H1 (cell line): ENCODE data around the gene TRIM41. TPM values are rescaled to one million over a fixed set of nuclear protein-coding genes. Genes with fewer than 3 reads are reported as not detected.

Experiments used
- CTCF ChIA-PET: fragments of 300-600 bp; sonication (Branson Sonifier 250); formaldehyde crosslinking; loops from one replicate; lab custom pipeline; 2021; ENCODE audit not compliant: partially characterized antibody; lab: Charles Lee
- POLR2A ChIA-PET: fragments of 300-600 bp; sonication (Branson Sonifier 250); formaldehyde crosslinking; loops from one replicate; lab custom pipeline; 2021; ENCODE audit warnings: inconsistent platforms; ENCODE audit not compliant: partially characterized antibody; lab: Charles Lee
- DNase-seq, 2 experiments: peaks; one replicate each; pipeline versions ENCODE4 v3.0.0 to v3.0.0-alpha.2; 2010 to 2022; ENCODE audit warnings: low spot score in 2 of 2, low read depth in 1 of 2, mixed read lengths in 1 of 2
- FAIRE-seq: peaks from 2 replicates; lab custom pipeline; 2011; peaks lifted over from hg19 to GRCh38; lab: Jason Lieb, UNC
- H2AFZ ChIP-seq: 2 replicates; pipeline ENCODE4 v1.8.1; 2012; ENCODE audit warnings: low read length, inconsistent platforms
- H2AK5ac ChIP-seq: 2 replicates; pipeline ENCODE4 v1.6.1; 2013; ENCODE audit warnings: low read depth, low read length
- H2BK120ac ChIP-seq: replicated peaks from 2 replicates; pipeline ENCODE3; 2013; ENCODE audit warnings: low read depth, low read length, inconsistent platforms
- H2BK12ac ChIP-seq: 2 replicates; pipeline ENCODE4 v1.6.1; 2013; ENCODE audit warnings: low read depth, low read length
- H2BK15ac ChIP-seq: 2 replicates; pipeline ENCODE4 v1.6.1; 2013; ENCODE audit warnings: low read length
- H2BK20ac ChIP-seq: 2 replicates; pipeline ENCODE4 v1.6.1; 2013; ENCODE audit warnings: low read length
- H2BK5ac ChIP-seq: 2 replicates; pipeline ENCODE4 v1.6.1; 2013; ENCODE audit warnings: low read depth, low read length
- H3K14ac ChIP-seq: 2 replicates; pipeline ENCODE4 v1.6.1; 2013; ENCODE audit warnings: inconsistent platforms; ENCODE audit not compliant: insufficient read length
- H3K18ac ChIP-seq: 2 replicates; pipeline ENCODE4 v1.6.1; 2013; ENCODE audit warnings: low read length; ENCODE audit errors: extremely low read depth
- H3K23ac ChIP-seq: 2 replicates; pipeline ENCODE4 v1.6.1; 2013; ENCODE audit warnings: inconsistent platforms; ENCODE audit not compliant: insufficient read length
- H3K23me2 ChIP-seq: 2 replicates; pipeline ENCODE4 v1.6.1; 2013; ENCODE audit warnings: low read depth, low read length
- H3K27ac ChIP-seq: 2 replicates; pipeline ENCODE4 v1.6.1; 2011; ENCODE audit warnings: low read depth, low read length, inconsistent platforms
- H3K27me3 ChIP-seq, 4 experiments: replicated peaks in 1 of 4; 1 replicate in 1 of 4; 2 replicates in 3 of 4; pipeline versions ENCODE4 v1.6.1 to v1.8.1; 2011 to 2013; ENCODE audit warnings: low read length in 3 of 4, mild to moderate bottlenecking in 3 of 4, inconsistent platforms in 2 of 4, mixed read lengths in 2 of 4, moderate library complexity in 1 of 4; ENCODE audit not compliant: control insufficient read depth in 3 of 4, insufficient read depth in 3 of 4; ENCODE audit errors: extremely low read depth in 1 of 4
- H3K36me3 ChIP-seq, 4 experiments: 2 replicates each; pipeline versions ENCODE4 v1.6.1 to v1.8.1; 2011 to 2013; ENCODE audit warnings: mild to moderate bottlenecking in 4 of 4, low read length in 3 of 4, moderate library complexity in 2 of 4, control low read depth in 1 of 4, inconsistent platforms in 1 of 4; ENCODE audit not compliant: insufficient read depth in 4 of 4, control insufficient read depth in 2 of 4
- H3K4ac ChIP-seq: replicated peaks from 2 replicates; pipeline ENCODE3; 2013; ENCODE audit warnings: low read length, low read depth, mixed read lengths, inconsistent platforms; ENCODE audit not compliant: insufficient read length
- H3K4me1 ChIP-seq, 4 experiments: replicated peaks in 1 of 4; 1 replicate in 1 of 4; 2 replicates in 3 of 4; pipeline versions ENCODE4 v1.6.1 to v1.8.1; 2011 to 2013; ENCODE audit warnings: low read length in 3 of 4, inconsistent platforms in 2 of 4, mixed read lengths in 1 of 4; ENCODE audit not compliant: insufficient read depth in 4 of 4, control insufficient read depth in 3 of 4
- H3K4me2 ChIP-seq, 2 experiments: 2 replicates each; pipeline versions ENCODE4 v1.6.1 to v1.8.1; 2011 to 2013; ENCODE audit warnings: low read depth in 2 of 2, low read length in 2 of 2, control low read depth in 1 of 2, inconsistent platforms in 1 of 2, mild to moderate bottlenecking in 1 of 2; ENCODE audit not compliant: insufficient read depth in 1 of 2
- H3K4me3 ChIP-seq, 4 experiments: fragments of 200-600, 300-600 bp in 1 of 4; sonication (generic), shearing (Covaris generic), sonication (Bioruptor Twin) in 1 of 4; 2 replicates each; pipeline versions ENCODE4 v1.5.1 to v1.8.1; 2011 to 2016; ENCODE audit warnings: low read length in 4 of 4, low read depth in 3 of 4, control low read depth in 2 of 4, inconsistent platforms in 2 of 4, mild to moderate bottlenecking in 2 of 4, mixed read lengths in 1 of 4, moderate library complexity in 1 of 4; ENCODE audit not compliant: insufficient read depth in 2 of 4; ENCODE audit errors: extremely low read depth in 1 of 4
- H3K56ac ChIP-seq: replicated peaks from 2 replicates; pipeline ENCODE3; 2013; ENCODE audit warnings: low read depth, mild to moderate bottlenecking, mixed read lengths, low read length, inconsistent platforms; ENCODE audit not compliant: insufficient read length
- H3K79me1 ChIP-seq: 2 replicates; pipeline ENCODE4 v1.6.1; 2013; ENCODE audit warnings: low read depth, low read length, control low read depth
- H3K79me2 ChIP-seq, 2 experiments: 2 replicates each; pipeline versions ENCODE4 v1.6.1 to v1.8.1; 2012 to 2013; ENCODE audit warnings: low read length in 2 of 2, mild to moderate bottlenecking in 2 of 2, inconsistent platforms in 1 of 2; ENCODE audit not compliant: insufficient read depth in 2 of 2, control insufficient read depth in 1 of 2
- H3K9ac ChIP-seq, 4 experiments: replicated peaks in 1 of 4; 1 replicate in 1 of 4; 2 replicates in 3 of 4; pipeline versions ENCODE4 v1.6.1 to v1.8.1; 2011 to 2013; ENCODE audit warnings: low read depth in 3 of 4, low read length in 3 of 4, control low read depth in 2 of 4, mild to moderate bottlenecking in 2 of 4, moderate library complexity in 2 of 4, inconsistent platforms in 1 of 4; ENCODE audit errors: extremely low read depth in 1 of 4
- H3K9me3 ChIP-seq, 2 experiments: 2 replicates each; pipeline versions ENCODE4 v1.6.1 to v1.8.1; 2012 to 2013; ENCODE audit warnings: mild to moderate bottlenecking in 2 of 2, moderate library complexity in 2 of 2, control low read depth in 1 of 2, inconsistent platforms in 1 of 2, low read depth in 1 of 2, low read length in 1 of 2, mixed read lengths in 1 of 2; ENCODE audit not compliant: insufficient read depth in 2 of 2
- H4K20me1 ChIP-seq, 2 experiments: replicated peaks in 1 of 2; 2 replicates each; pipeline versions ENCODE3 to v1.8.1; 2011 to 2013; ENCODE audit warnings: inconsistent platforms in 2 of 2, low read length in 2 of 2, mild to moderate bottlenecking in 1 of 2; ENCODE audit not compliant: insufficient read depth in 2 of 2, control insufficient read depth in 1 of 2
- H4K5ac ChIP-seq: 2 replicates; pipeline ENCODE4 v1.6.1; 2013; ENCODE audit warnings: low read length, low read depth, mixed read lengths, inconsistent platforms; ENCODE audit not compliant: insufficient read length
- H4K8ac ChIP-seq: 2 replicates; pipeline ENCODE4 v1.8.0; 2013; ENCODE audit warnings: mild to moderate bottlenecking, moderate library complexity, low read length, inconsistent platforms; ENCODE audit not compliant: insufficient read depth; ENCODE audit errors: extremely low read depth
- H4K91ac ChIP-seq: replicated peaks from 2 replicates; pipeline ENCODE3; 2013; ENCODE audit warnings: low read length, mixed read lengths, inconsistent platforms; ENCODE audit not compliant: insufficient read length
- BRCA1 ChIP-seq: IDR thresholded peaks from 2 replicates; pipeline ENCODE4 v1.6.1; 2012; ENCODE audit warnings: low read depth, low read length, improper control_type of control experiment
- CTCF ChIP-seq, 3 experiments: IDR thresholded peaks; 1 replicate in 2 of 3; 2 replicates in 1 of 3; pipeline versions ENCODE4 v1.5.1 to v1.6.1; 2011; ENCODE audit warnings: low read length in 3 of 3, mild to moderate bottlenecking in 3 of 3, inconsistent platforms in 2 of 3, low read depth in 1 of 3, moderate library complexity in 1 of 3; ENCODE audit not compliant: insufficient read depth in 1 of 3; ENCODE audit errors: control extremely low read depth in 1 of 3
- RBBP5 ChIP-seq: IDR thresholded peaks from 2 replicates; pipeline ENCODE4 v1.7.1; 2012; ENCODE audit warnings: low read depth, mild to moderate bottlenecking, inconsistent platforms, low read length, moderate library complexity, borderline replicate concordance
- WGBS, 2 experiments: shearing (Covaris generic) in 1 of 2; methylation state at CpG; one replicate each; pipeline versions ENCODE4 v1.1.6 to v1.1.7; 2013 to 2015; ENCODE audit warnings: low lambda C conversion rate in 2 of 2, mixed read lengths in 2 of 2, inconsistent platforms in 1 of 2, low coverage in 1 of 2, missing lambda C conversion rate in 1 of 2; ENCODE audit not compliant: insufficient replicate concordance in 2 of 2, insufficient coverage in 1 of 2, insufficient read length in 1 of 2; ENCODE audit errors: extremely low coverage in 1 of 2, missing lambda C conversion rate in 1 of 2; 5-methylcytosine and 5-hydroxymethylcytosine counted together
- polyA plus RNA-seq, 7 experiments: library from polyadenylated mRNA; depleted of rRNA in 3 of 7; stranded (reverse) in 5 of 7; unstranded in 2 of 7; fragments of >200 nt in 5 of 7; fragments of 200-250 nt in 2 of 7; gene quantifications; 1 replicate in 5 of 7; 2 replicates in 1 of 7; 4 replicates in 1 of 7; pipeline versions ENCODE4 v1.2.1 to v1.2.3, GENCODE V29; 2011 to 2013; ENCODE audit warnings: missing spikeins in 2 of 7, mixed read lengths in 2 of 7
- total RNA-seq: library from RNA; stranded (reverse); fragmentation: NEBNext Ultra II Directional; extraction: Animal tissue kit (Norgen Biotek cat#: 25700); gene quantifications from 2 replicates; pipeline ENCODE4 v1.2.1, GENCODE V29; 2021

Gene TRIM41
- total and polyA plus RNA-seq, 2 of the 8 experiments (the other 6 are each of a cell fraction or from before 2014, with no cell fraction given), result 12.9 to 21.6 TPM

- Histone ChIP-seq H3K79me2 (peaks cover 0 to 28% of the 10 kb centered on the region in 2 experiments; a peak in 3 of 4 replicates), H3K4me2 (peak overlapping the region; percentile 56 to 72), H2BK15ac (no peak overlapping the region), H3K14ac (no peak overlapping the region), H2BK120ac (no peak overlapping the region), H3K27me3 (no peaks in the 10 kb centered on the region), H3K9ac (peak overlapping the region in 2 of 4 experiments; percentile 20 to 42; a peak in 5 of 7 replicates), H3K4me1 (no peaks in the 10 kb centered on the region), H3K36me3 (peaks cover 2 to 10% (median 4%) of the 10 kb centered on the region in 4 experiments; a peak in 5 of 8 replicates), H3K4ac (no peak overlapping the region), H3K23me2 (peaks cover 15% of the 10 kb centered on the region; the same call in 1 of the 2 replicates), H3K56ac (no peak overlapping the region), H3K23ac (no peak overlapping the region), H3K79me1 (peaks cover 2% of the 10 kb centered on the region), H2BK20ac (no peak overlapping the region), H3K4me3 (peak overlapping the region; percentile 54 to 93 (median 88)), H2BK12ac (no peak overlapping the region), H3K18ac (no peak overlapping the region; the same call in 1 of the 2 replicates), H3K9me3 (no peaks in the 10 kb centered on the region), H4K91ac (peak overlapping the region; percentile 19), H2BK5ac (peak overlapping the region; percentile 96; the same call in 1 of the 2 replicates), H2AFZ (no peak overlapping the region), H4K8ac (no peak overlapping the region), H2AK5ac (no peak overlapping the region), H4K5ac (no peak overlapping the region), H3K27ac (no peak overlapping the region), H4K20me1 (peaks cover 4 to 11% of the 10 kb centered on the region in 2 experiments)
- ChIA-PET POLR2A (interaction anchor here (0.9 to 3.8 kb wide), 12 partner anchors 11 to 119 kb away, joined by 3 to 40 read pairs (median 7); partner anchors contain the start of genes RACK1, TRIM41 and TRIM52), CTCF (interaction anchor here (0.9 to 1.1 kb wide), 2 partner anchors 37 to 107 kb away, joined by 3 to 4 read pairs; no protein-coding TSS in a partner anchor)
- 3% methylated on average over 13 of the region's 18 CpGs; no CpG with 5 or more reads in 1 of the 2 experiments for WGBS, 2 experiments
- DNase-seq (no peak), FAIRE-seq (no peak)
- no peak for TF ChIP-seq BRCA1
- TF ChIP-seq RBBP5, result 0 out of 2 replicates have a peak, but pooled peaks have one; percentile 71
- peak in 1 of 3 experiments; percentile 10; a peak in 1 of 4 replicates for TF ChIP-seq CTCF (IDR thresholded peaks at IDR 0.05; ENCODE audit: control extremely low read depth in 1 of 3, insufficient read depth in 1 of 3, low read depth in 1 of 3, low read length in 3 of 3)
Measured at GRCh38 chr5:181281984-181282316, 58.9 kb downstream of the TRIM41 start.
